CD14-positive monocyte (primary cell): ENCODE results near the gene PPP1R12B. TPM values are rescaled to one million over a fixed set of nuclear protein-coding genes. Genes with fewer than 3 reads are reported as not detected.

Experiments used
- DNase-seq, 3 donors: peaks; one replicate each; pipeline ENCODE4 v3.0.0-alpha.2; 2011 to 2022
- H2AFZ ChIP-seq: 2 replicates; pipeline ENCODE4 v1.6.0; 2012; ENCODE audit warnings: mild to moderate bottlenecking, low read depth, low read length, inconsistent platforms; ENCODE audit not compliant: insufficient read depth, poor library complexity, severe bottlenecking
- H3K27ac ChIP-seq, 2 donors: 1 replicate in 1 of 2; 2 replicates in 1 of 2; pipeline ENCODE4 v1.5.1; 2012 to 2013; ENCODE audit warnings: low read length in 2 of 2, control low read depth in 1 of 2, inconsistent platforms in 1 of 2, low read depth in 1 of 2, mild to moderate bottlenecking in 1 of 2
- H3K27me3 ChIP-seq, 2 donors: one replicate each; pipeline versions ENCODE4 v1.6.0 to v1.6.1; 2011 to 2013; ENCODE audit warnings: low read length in 2 of 2; ENCODE audit not compliant: control insufficient read depth in 2 of 2, insufficient read depth in 2 of 2
- H3K36me3 ChIP-seq, 2 donors: replicated peaks in 1 of 2; 1 replicate in 1 of 2; 2 replicates in 1 of 2; pipeline versions ENCODE4 v1.5.1 to v1.6.1; 2012 to 2013; ENCODE audit warnings: low read length in 2 of 2, control low read depth in 1 of 2, inconsistent platforms in 1 of 2, mild to moderate bottlenecking in 1 of 2; ENCODE audit not compliant: insufficient read depth in 2 of 2, control insufficient read depth in 1 of 2
- H3K4me1 ChIP-seq, 2 donors: 1 replicate in 1 of 2; 2 replicates in 1 of 2; pipeline versions ENCODE4 v1.5.1 to v1.6.1; 2012 to 2013; ENCODE audit warnings: low read length in 2 of 2, control low read depth in 1 of 2, inconsistent platforms in 1 of 2, mild to moderate bottlenecking in 1 of 2, moderate library complexity in 1 of 2; ENCODE audit not compliant: insufficient read depth in 2 of 2, control insufficient read depth in 1 of 2
- H3K4me2 ChIP-seq: replicated peaks from 2 replicates; pipeline ENCODE3; 2012; ENCODE audit warnings: low read length, moderate library complexity, mild to moderate bottlenecking; ENCODE audit not compliant: poor library complexity, severe bottlenecking; ENCODE audit errors: extremely low read depth
- H3K4me3 ChIP-seq, 3 experiments: fragments of 200-600 bp in 1 of 3; sonication (generic) in 1 of 3; replicated peaks in 1 of 3; 1 replicate in 2 of 3; 2 replicates in 1 of 3; pipeline ENCODE4 v1.5.1; 2011 to 2013; ENCODE audit warnings: low read length in 3 of 3, mild to moderate bottlenecking in 3 of 3, control low read depth in 2 of 3, low read depth in 2 of 3, inconsistent platforms in 1 of 3, moderate library complexity in 1 of 3
- H3K79me2 ChIP-seq: 2 replicates; pipeline ENCODE4 v1.6.0; 2012; ENCODE audit warnings: mild to moderate bottlenecking, control low read depth, inconsistent platforms, low read length, moderate library complexity; ENCODE audit not compliant: insufficient read depth
- H3K9ac ChIP-seq: 2 replicates; pipeline ENCODE4 v1.6.0; 2017; ENCODE audit warnings: low read length, mild to moderate bottlenecking; ENCODE audit not compliant: insufficient read depth, poor library complexity, severe bottlenecking
- H3K9me3 ChIP-seq, 2 donors: replicated peaks in 1 of 2; 1 replicate in 1 of 2; 2 replicates in 1 of 2; pipeline versions ENCODE4 v1.5.1 to v1.6.1; 2012 to 2013; ENCODE audit warnings: low read length in 2 of 2, control low read depth in 1 of 2; ENCODE audit not compliant: control insufficient read depth in 1 of 2, insufficient read depth in 1 of 2
- H4K20me1 ChIP-seq: 2 replicates; pipeline ENCODE4 v1.6.0; 2012; ENCODE audit warnings: mild to moderate bottlenecking, low read length, control low read depth, moderate library complexity; ENCODE audit not compliant: insufficient read depth
- H3K27ac Mint-ChIP-seq, 7 donors: one replicate each; pipeline ENCODE4 v1.8.0; 2020; ENCODE audit warnings: mild to moderate bottlenecking in 7 of 7, mixed read lengths in 7 of 7, moderate library complexity in 6 of 7, inconsistent platforms in 2 of 7
- H3K27me3 Mint-ChIP-seq, 3 donors: one replicate each; pipeline ENCODE4 v1.8.0; 2021 to 2022; ENCODE audit warnings: low read depth in 3 of 3, mild to moderate bottlenecking in 3 of 3, mixed read lengths in 3 of 3, moderate library complexity in 3 of 3, inconsistent platforms in 1 of 3
- H3K36me3 Mint-ChIP-seq, 2 donors: one replicate each; pipeline ENCODE4 v1.8.0; 2020; ENCODE audit warnings: mixed read lengths in 2 of 2, inconsistent platforms in 1 of 2, mild to moderate bottlenecking in 1 of 2
- H3K4me1 Mint-ChIP-seq: one replicate; pipeline ENCODE4 v1.8.0; 2020; ENCODE audit warnings: mild to moderate bottlenecking, mixed read lengths
- H3K4me3 Mint-ChIP-seq, 2 donors: one replicate each; pipeline ENCODE4 v1.8.0; 2020; ENCODE audit warnings: mild to moderate bottlenecking in 2 of 2, mixed read lengths in 2 of 2, moderate library complexity in 1 of 2
- H3K9me3 Mint-ChIP-seq, 7 donors: one replicate each; pipeline ENCODE4 v1.8.0; 2020 to 2022; ENCODE audit warnings: mixed read lengths in 7 of 7, mild to moderate bottlenecking in 6 of 7, moderate library complexity in 6 of 7, inconsistent platforms in 2 of 7
- WGBS: methylation state at CpG from one replicate; pipeline ENCODE4 v1.1.5; 2013; ENCODE audit warnings: missing lambda C conversion rate; ENCODE audit not compliant: insufficient coverage; 5-methylcytosine and 5-hydroxymethylcytosine counted together
- intact Hi-C, 2 donors: fragments of 100-400 bp; cut with micrococcal nuclease; formaldehyde crosslinking; loops; one replicate each; pipeline versions ENCODE4 v1.15.0 to v1.15.1; 2023
- polyA plus RNA-seq, 3 donors: library from polyadenylated mRNA; depleted of rRNA in 1 of 3; unstranded in 2 of 3; stranded (reverse) in 1 of 3; fragments of 300-500 nt in 2 of 3; fragments of >200 nt in 1 of 3; fragmentation: Illumina TruSeq in 2 of 3; gene quantifications; 1 replicate in 2 of 3; 2 replicates in 1 of 3; pipeline ENCODE4 v1.2.3, GENCODE V29; 2012 to 2021
- TF ChIP-seq, protein P1 (sequence below): fragments of 200-600 bp; IDR thresholded peaks from one replicate; pipeline ENCODE4 v1.8.0; 2022; ENCODE audit warnings: antibody characterized with exemption, mild to moderate bottlenecking

PPP1R12B gene
- polyA plus RNA-seq, 3 donors = 1.3 to 12.2 (median 1.7) TPM

DNA sequence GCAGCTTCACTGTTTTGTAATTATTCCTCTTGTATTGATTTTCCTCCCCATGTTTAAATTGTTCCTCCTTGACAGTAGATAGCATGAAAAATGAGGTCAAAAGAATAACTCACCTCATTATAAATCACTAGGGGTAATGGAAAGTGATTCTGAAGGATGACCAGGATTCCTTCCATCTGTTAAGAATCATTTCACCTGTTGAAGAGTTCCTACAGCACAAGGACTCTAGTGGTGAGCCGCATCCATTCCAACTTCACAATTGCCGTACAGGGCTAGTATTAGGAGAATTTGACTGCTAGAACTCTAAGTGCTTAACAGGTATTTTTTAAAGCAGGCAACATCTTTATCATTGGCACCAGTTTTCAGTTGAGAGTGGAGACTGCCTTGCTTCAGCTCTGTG is 13.7 kb downstream of the PPP1R12B start:
- Mint-ChIP-seq H3K36me3 (peaks cover under 1 to 3% of the 10 kb centered on the region in 2 donors), H3K27ac (no peak overlapping the region), H3K4me1 (peaks cover 8% of the 10 kb centered on the region), H3K27me3 (no peaks in the 10 kb centered on the region), H3K9me3 (peaks cover 0 to 3% (median 0%) of the 10 kb centered on the region in 7 donors), H3K4me3 (no peak overlapping the region)
- H3K79me2 ChIP-seq = peaks cover 88% of the 10 kb centered on the region
- no peak overlapping the region for H2AFZ ChIP-seq
- intact Hi-C loops = no loop called here
- no peak overlapping the region for H3K4me3 ChIP-seq
- no peaks in the 10 kb centered on the region for H3K27me3 ChIP-seq
- no peaks in the 10 kb centered on the region for H3K4me1 ChIP-seq
- H3K9ac ChIP-seq = no peak overlapping the region
- H3K9me3 ChIP-seq = no peaks in the 10 kb centered on the region
- no peak overlapping the region for H3K4me2 ChIP-seq
- no peak overlapping the region for H3K27ac ChIP-seq
- WGBS = 80% methylated on average over 1 of the region's 2 CpGs
- TF ChIP-seq, protein P1, sequence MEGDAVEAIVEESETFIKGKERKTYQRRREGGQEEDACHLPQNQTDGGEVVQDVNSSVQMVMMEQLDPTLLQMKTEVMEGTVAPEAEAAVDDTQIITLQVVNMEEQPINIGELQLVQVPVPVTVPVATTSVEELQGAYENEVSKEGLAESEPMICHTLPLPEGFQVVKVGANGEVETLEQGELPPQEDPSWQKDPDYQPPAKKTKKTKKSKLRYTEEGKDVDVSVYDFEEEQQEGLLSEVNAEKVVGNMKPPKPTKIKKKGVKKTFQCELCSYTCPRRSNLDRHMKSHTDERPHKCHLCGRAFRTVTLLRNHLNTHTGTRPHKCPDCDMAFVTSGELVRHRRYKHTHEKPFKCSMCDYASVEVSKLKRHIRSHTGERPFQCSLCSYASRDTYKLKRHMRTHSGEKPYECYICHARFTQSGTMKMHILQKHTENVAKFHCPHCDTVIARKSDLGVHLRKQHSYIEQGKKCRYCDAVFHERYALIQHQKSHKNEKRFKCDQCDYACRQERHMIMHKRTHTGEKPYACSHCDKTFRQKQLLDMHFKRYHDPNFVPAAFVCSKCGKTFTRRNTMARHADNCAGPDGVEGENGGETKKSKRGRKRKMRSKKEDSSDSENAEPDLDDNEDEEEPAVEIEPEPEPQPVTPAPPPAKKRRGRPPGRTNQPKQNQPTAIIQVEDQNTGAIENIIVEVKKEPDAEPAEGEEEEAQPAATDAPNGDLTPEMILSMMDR = no peak
- peaks cover 73% of the 10 kb centered on the region for H4K20me1 ChIP-seq
- DNase-seq = no peak
- no peaks in the 10 kb centered on the region for H3K36me3 ChIP-seq

GRCh38 chr1:202365092-202365815 is 16.8 kb downstream of the PPP1R12B start:
- Mint-ChIP-seq H3K36me3 (peaks cover 6 to 12% of the 10 kb centered on the region in 2 donors), H3K27me3 (peaks cover 0 to 2% (median 0%) of the 10 kb centered on the region in 3 donors), H3K4me3 (no peak overlapping the region), H3K27ac (no peak overlapping the region), H3K4me1 (peaks cover 7% of the 10 kb centered on the region), H3K9me3 (peaks cover 0 to 3% (median 0%) of the 10 kb centered on the region in 7 donors)
- Histone ChIP-seq H3K27me3 (no peaks in the 10 kb centered on the region), H3K79me2 (peaks cover 69% of the 10 kb centered on the region), H2AFZ (no peak overlapping the region), H3K4me3 (no peak overlapping the region), H3K4me2 (no peak overlapping the region), H3K9me3 (no peaks in the 10 kb centered on the region), H3K36me3 (no peaks in the 10 kb centered on the region), H3K27ac (no peak overlapping the region), H4K20me1 (peaks cover 60% of the 10 kb centered on the region), H3K4me1 (no peaks in the 10 kb centered on the region), H3K9ac (no peak overlapping the region)
- WGBS = 20% methylated on average over 2 of the region's 4 CpGs
- TF ChIP-seq, protein P1 = no peak
- intact Hi-C loops = no loop called here
- DNase-seq = no peak
